HepG2 (cell line): ENCODE measurements around the gene AKTIP. TPM values are rescaled to one million over a fixed set of nuclear protein-coding genes. Genes with fewer than 3 reads are reported as not detected.

ENCODE experiments used
- AGO2 ChIP-seq: fragments of 200-400 bp; formaldehyde crosslinking; optimal IDR thresholded peaks from 2 replicates; pipeline ENCODE3; 2017; ENCODE audit warnings: mild to moderate bottlenecking, low read depth, low read length, moderate library complexity
- BHLHE40 ChIP-seq: IDR thresholded peaks from 2 replicates; pipeline ENCODE4 v1.6.1; 2011; ENCODE audit warnings: low read length, improper control_type of control experiment
- CBFB ChIP-seq: sonication (generic); formaldehyde crosslinking; IDR thresholded peaks from 2 replicates; pipeline ENCODE4 v1.4.0; 2020; ENCODE audit warnings: missing genetic modification reagents
- CBX2 ChIP-seq, 2 experiments: fragments of 200-600 bp in 1 of 2; sonication (generic); formaldehyde crosslinking in 1 of 2; IDR thresholded peaks; 2 replicates each; pipeline versions ENCODE4 v1.7.0 to v1.8.1; 2018 to 2022; ENCODE audit warnings: low read depth in 2 of 2, low read length in 1 of 2, mild to moderate bottlenecking in 1 of 2, missing genetic modification reagents in 1 of 2
- FOSL1 ChIP-seq: sonication (generic); formaldehyde crosslinking; IDR thresholded peaks from 2 replicates; pipeline ENCODE4 v1.9.0; 2021; ENCODE audit warnings: missing genetic modification reagents, borderline replicate concordance
- FOXO1 ChIP-seq: sonication (generic); formaldehyde crosslinking; IDR thresholded peaks from 2 replicates; pipeline ENCODE4 v1.4.0; 2020; ENCODE audit warnings: missing genetic modification reagents
- GZF1 ChIP-seq: sonication (generic); formaldehyde crosslinking; IDR thresholded peaks from 2 replicates; pipeline ENCODE4 v1.5.1; 2020; ENCODE audit warnings: mild to moderate bottlenecking, missing genetic modification reagents
- HNF1A ChIP-seq, 2 experiments: sonication (generic) in 1 of 2; formaldehyde crosslinking in 1 of 2; IDR thresholded peaks; 2 replicates each; pipeline versions ENCODE4 v1.4.0 to v1.6.1; 2016 to 2020; ENCODE audit warnings: borderline replicate concordance in 1 of 2, low read depth in 1 of 2, mild to moderate bottlenecking in 1 of 2, missing genetic modification reagents in 1 of 2
- HOXA3 ChIP-seq: sonication (generic); formaldehyde crosslinking; IDR thresholded peaks from 2 replicates; pipeline ENCODE4 v1.5.0; 2020; ENCODE audit warnings: missing genetic modification reagents
- JUND ChIP-seq: sonication (generic); formaldehyde crosslinking; IDR thresholded peaks from 2 replicates; pipeline ENCODE4 v1.8.0; 2022; ENCODE audit warnings: mild to moderate bottlenecking, missing genetic modification reagents
- KDM5B ChIP-seq: sonication (generic); formaldehyde crosslinking; IDR thresholded peaks from 2 replicates; pipeline ENCODE4 v1.4.0; 2020; ENCODE audit warnings: missing genetic modification reagents, mild to moderate bottlenecking, borderline replicate concordance
- MYNN ChIP-seq: sonication (generic); formaldehyde crosslinking; IDR thresholded peaks from 2 replicates; pipeline ENCODE4 v1.4.0; 2020; ENCODE audit warnings: mild to moderate bottlenecking, low read depth, missing genetic modification reagents
- RBFOX2 ChIP-seq: fragments of 200-400 bp; formaldehyde crosslinking; IDR thresholded peaks from 2 replicates; pipeline ENCODE4 v1.6.1; 2017; ENCODE audit warnings: low read depth, mild to moderate bottlenecking, low read length
- SNAPC2 ChIP-seq: sonication (generic); formaldehyde crosslinking; IDR thresholded peaks from 2 replicates; pipeline ENCODE4 v1.8.1; 2022; ENCODE audit warnings: mild to moderate bottlenecking, missing genetic modification reagents
- SSRP1 ChIP-seq: IDR thresholded peaks from 2 replicates; pipeline ENCODE4 v1.6.1; 2016; ENCODE audit warnings: control low read depth
- TEAD3 ChIP-seq: optimal IDR thresholded peaks from 2 replicates; pipeline ENCODE3; 2016; ENCODE audit warnings: borderline replicate concordance
- ZBTB20 ChIP-seq: sonication (generic); formaldehyde crosslinking; IDR thresholded peaks from 2 replicates; pipeline ENCODE4 v1.8.1; 2023; ENCODE audit warnings: missing genetic modification reagents, low read depth, mild to moderate bottlenecking, borderline replicate concordance
- ZC3H13 ChIP-seq: sonication (generic); formaldehyde crosslinking; IDR thresholded peaks from 2 replicates; pipeline ENCODE4 v1.8.1; 2023; ENCODE audit warnings: mild to moderate bottlenecking, missing genetic modification reagents, moderate library complexity
- ZFX ChIP-seq: sonication (generic); formaldehyde crosslinking; IDR thresholded peaks from 2 replicates; pipeline ENCODE4 v1.4.0; 2020; ENCODE audit warnings: mild to moderate bottlenecking, low read depth, missing genetic modification reagents, moderate library complexity
- ZMYM2 ChIP-seq: sonication (generic); formaldehyde crosslinking; IDR thresholded peaks from 2 replicates; pipeline ENCODE4 v1.8.0; 2022; ENCODE audit warnings: mild to moderate bottlenecking, missing genetic modification reagents
- ZNF234 ChIP-seq: sonication (generic); formaldehyde crosslinking; conservative IDR thresholded peaks from 2 replicates; pipeline ENCODE4 v1.5.1; 2020; ENCODE audit warnings: mild to moderate bottlenecking, missing genetic modification reagents
- ZNF335 ChIP-seq: sonication (generic); formaldehyde crosslinking; IDR thresholded peaks from 2 replicates; pipeline ENCODE4 v1.4.0; 2020; ENCODE audit warnings: missing genetic modification reagents
- ZNF354B ChIP-seq: sonication (generic); formaldehyde crosslinking; IDR thresholded peaks from 2 replicates; pipeline ENCODE4 v1.8.0; 2022; ENCODE audit warnings: mild to moderate bottlenecking, missing genetic modification reagents
- ZNF530 ChIP-seq: sonication (generic); formaldehyde crosslinking; IDR thresholded peaks from 2 replicates; pipeline ENCODE4 v1.5.0; 2020; ENCODE audit warnings: low read depth, mild to moderate bottlenecking, missing genetic modification reagents
- ZNF558 ChIP-seq: sonication (generic); formaldehyde crosslinking; IDR thresholded peaks from 2 replicates; pipeline ENCODE4 v1.9.0; 2022; ENCODE audit warnings: mild to moderate bottlenecking, missing genetic modification reagents, borderline replicate concordance
- ZNF773 ChIP-seq: sonication (generic); formaldehyde crosslinking; IDR thresholded peaks from 2 replicates; pipeline ENCODE4 v1.4.0; 2020; ENCODE audit warnings: missing genetic modification reagents, borderline replicate concordance
- ZNF800 ChIP-seq: sonication (generic); formaldehyde crosslinking; IDR thresholded peaks from 2 replicates; pipeline ENCODE4 v1.4.0; 2020; ENCODE audit warnings: missing genetic modification reagents
- polyA plus RNA-seq, 8 experiments: library from polyadenylated mRNA; depleted of rRNA in 3 of 8; stranded (reverse) in 7 of 8; unstranded in 1 of 8; fragments of >200 nt; fragmentation: Illumina TruSeq in 4 of 8; extraction: Trizol in 4 of 8; gene quantifications; 2 replicates each; pipeline versions ENCODE4 v1.2.1 to v1.2.3, GENCODE V29; 2011 to 2016; ENCODE audit warnings: low read depth in 4 of 8, missing spikeins in 1 of 8, mixed read lengths in 1 of 8; ENCODE audit not compliant: insufficient read depth in 1 of 8
- total RNA-seq, 5 experiments: library from RNA; depleted of rRNA; stranded (reverse); fragments of >200 nt; fragmentation: Illumina TruSeq; extraction: Trizol; gene quantifications; 2 replicates each; pipeline ENCODE4 v1.2.3, GENCODE V29; 2016; ENCODE audit warnings: low read depth in 1 of 5

AKTIP gene
- total and polyA plus RNA-seq, 2 of the 13 experiments (the other 11 are each of a cell fraction or from before 2014, with no cell fraction given), result 28.8 to 49.0 TPM

- TF ChIP-seq ZNF234 (CRISPR knock-in tag), result no peak
- TF ChIP-seq ZNF354B (CRISPR knock-in tag), result no peak
- no peak for TF ChIP-seq GZF1 (CRISPR knock-in tag)
- TF ChIP-seq ZNF800 (CRISPR knock-in tag), result no peak
- no peak for TF ChIP-seq ZMYM2 (CRISPR knock-in tag)
- no peak for TF ChIP-seq ZNF335 (CRISPR knock-in tag)
- no peak for TF ChIP-seq AGO2
- TF ChIP-seq JUND (CRISPR knock-in tag), result no peak
- 0 out of 2 replicates have a peak, but pooled peaks have one; percentile 49 for TF ChIP-seq SSRP1 (CRISPR knock-in tag)
- no peak for TF ChIP-seq ZC3H13 (CRISPR knock-in tag)
- TF ChIP-seq ZBTB20 (CRISPR knock-in tag), result no peak
- TF ChIP-seq HOXA3 (CRISPR knock-in tag), result no peak
- no peak for TF ChIP-seq ZNF530 (CRISPR knock-in tag)
- peak; percentile 26 for TF ChIP-seq TEAD3 (CRISPR knock-in tag)
- 0 out of 2 replicates have a peak, but pooled peaks have one; percentile 34 for TF ChIP-seq ZFX (CRISPR knock-in tag)
- no peak for TF ChIP-seq FOSL1 (CRISPR knock-in tag)
- TF ChIP-seq HNF1A (IDR thresholded peaks at IDR 0.05; ENCODE audit: low read depth), result no peak
- no peak for TF ChIP-seq HNF1A (CRISPR knock-in tag; IDR thresholded peaks at IDR 0.05; ENCODE audit: borderline replicate concordance)
- no peak for TF ChIP-seq MYNN (CRISPR knock-in tag)
- TF ChIP-seq KDM5B (CRISPR knock-in tag), result no peak; the same call in 1 of the 2 replicates
- no peak for TF ChIP-seq SNAPC2 (CRISPR knock-in tag)
- TF ChIP-seq CBFB, result no peak
- TF ChIP-seq ZNF773 (CRISPR knock-in tag), result no peak
- no peak for TF ChIP-seq CBX2 (IDR thresholded peaks at IDR 0.05; ENCODE audit: low read depth, low read length)
- TF ChIP-seq CBX2 (CRISPR knock-in tag; IDR thresholded peaks at IDR 0.05; ENCODE audit: low read depth), result no peak
- no peak for TF ChIP-seq ZNF558 (CRISPR knock-in tag)
- TF ChIP-seq BHLHE40, result 0 out of 2 replicates have a peak, but pooled peaks have one; percentile 9
- TF ChIP-seq FOXO1 (CRISPR knock-in tag), result no peak
- no peak for TF ChIP-seq RBFOX2
These were observed 44.0 kb upstream of the AKTIP start (continued) for GRCh38 chr16:53546988-53547391.
